Measurements from ENCODE around the gene SPEN. TPM values are rescaled to one million over a fixed set of nuclear protein-coding genes. Genes with fewer than 3 reads are reported as not detected.

The SPEN gene
- total and polyA plus RNA-seq, 9 of the 15 experiments (the other 6 are each of a cell fraction or from before 2014, with no cell fraction given), result 5.7 to 87.5 (median 27.2) TPM

GRCh38 chr1:15849775-15850324, 2.3 kb downstream of the SPEN start (continued):
- TF ChIP-seq YBX1 (IDR thresholded peaks at IDR 0.05), result no peak
- peak; percentile 50 for TF ChIP-seq NFIC (IDR thresholded peaks at IDR 0.05)
- TF ChIP-seq GMEB1 (CRISPR knock-in tag; IDR thresholded peaks at IDR 0.05), result no peak
- peak; percentile 65 for TF ChIP-seq BCOR (IDR thresholded peaks at IDR 0.05)
- peak; percentile 56 for TF ChIP-seq CHD1 (IDR thresholded peaks at IDR 0.05; ENCODE audit: low read length)
- no peak for TF ChIP-seq ARID3B (CRISPR knock-in tag; IDR thresholded peaks at IDR 0.05; ENCODE audit: borderline replicate concordance)
- TF ChIP-seq SREBF1 (IDR thresholded peaks at IDR 0.05; ENCODE audit: borderline replicate concordance, low read depth, low read length), result no peak
- TF ChIP-seq CCNT2 (IDR thresholded peaks at IDR 0.05; ENCODE audit: borderline replicate concordance, extremely low read depth, insufficient read length, low read depth, low read length), result no peak
- TF ChIP-seq HNRNPL (IDR thresholded peaks at IDR 0.05; ENCODE audit: low read depth, low read length), result no peak
- peak; percentile 44; the same call in 1 of the 2 replicates for TF ChIP-seq NFATC3 (IDR thresholded peaks at IDR 0.05)
- TF ChIP-seq MTA3 (IDR thresholded peaks at IDR 0.05; ENCODE audit: borderline replicate concordance), result 0 out of 2 replicates have a peak, but pooled peaks have one; percentile 42
- peak in 1 of 2 experiments; percentile 93; a peak in 2 of 4 replicates for TF ChIP-seq HDAC1 (IDR thresholded peaks at IDR 0.05)
- peak; percentile 77; the same call in 1 of the 2 replicates for TF ChIP-seq THRAP3 (IDR thresholded peaks at IDR 0.05; ENCODE audit: borderline replicate concordance)
- TF ChIP-seq FOXK1 (CRISPR knock-in tag; IDR thresholded peaks at IDR 0.05; ENCODE audit: borderline replicate concordance), result peak; percentile 43; the same call in 1 of the 2 replicates
- no peak for TF ChIP-seq TFE3 (CRISPR knock-in tag; IDR thresholded peaks at IDR 0.05)
- TF ChIP-seq CHD4 (IDR thresholded peaks at IDR 0.05; ENCODE audit: insufficient read depth, insufficient replicate concordance, low read depth, low read length, poor library complexity, severe bottlenecking), result no peak
- no peak for TF ChIP-seq SMARCC2 (IDR thresholded peaks at IDR 0.05; ENCODE audit: low read depth)
- peak; percentile 95 to 96 for TF ChIP-seq MNT (conservative IDR thresholded peaks at IDR 0.05)
- TF ChIP-seq ZBTB8A (IDR thresholded peaks at IDR 0.05; ENCODE audit: partially characterized antibody), result no peak

All from K562 (cell line).